ENCODE results near the gene WIPF3.

- no peak for TF ChIP-seq CTCF (IDR thresholded peaks at IDR 0.05)
- TF ChIP-seq POLR2A (IDR thresholded peaks at IDR 0.05) = no peak
- TF ChIP-seq EP300 (IDR thresholded peaks at IDR 0.05) = no peak
Observed at GRCh38 chr7:29955799-29956486, 149.6 kb downstream of the WIPF3 start.

All from gastroesophageal sphincter (tissue), 3 donors.